Cardiac fibroblast (primary cell): Measurements from ENCODE around the gene ADAM30.

ENCODE experiments used
- DNase-seq, 2 donors: peaks; one replicate each; pipeline versions ENCODE4 v3.0.0 to v3.0.0-alpha.2; 2010; ENCODE audit warnings: low read depth in 2 of 2
- H3K4me3 ChIP-seq, 2 donors: replicated peaks in 1 of 2; 1 replicate in 1 of 2; 2 replicates in 1 of 2; pipeline ENCODE4 v1.5.1; 2011; ENCODE audit warnings: low read depth in 2 of 2, low read length in 2 of 2, mild to moderate bottlenecking in 2 of 2, moderate library complexity in 1 of 2
- TF ChIP-seq, protein P1 (sequence below): IDR thresholded peaks from one replicate; pipeline ENCODE4 v1.5.1; 2011; ENCODE audit warnings: low read depth, mild to moderate bottlenecking, low read length, inconsistent platforms

ADAM30 gene

DNA sequence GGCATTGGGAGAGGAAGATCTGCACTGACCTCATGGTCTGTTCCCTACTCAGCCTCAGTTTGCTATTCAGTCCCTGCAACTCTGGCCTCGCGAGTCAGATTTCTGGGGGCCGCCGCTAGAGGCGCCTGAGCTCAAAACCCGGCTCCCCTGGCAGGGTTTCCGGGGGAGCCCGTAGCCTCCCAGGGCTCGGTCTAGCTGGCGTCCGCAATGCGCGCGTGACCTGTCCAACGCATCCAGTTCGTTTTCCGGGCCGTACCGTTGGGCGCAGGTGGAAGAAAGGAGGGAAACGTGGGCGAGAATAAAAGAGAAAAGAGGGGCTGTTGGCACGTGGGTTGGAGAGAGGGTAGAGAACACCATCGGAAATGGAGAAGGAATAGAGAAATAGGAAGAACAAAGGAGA lies at the start of gene ADAM30:
ADAM30 (minus strand) TSS at position 213 of the 400 bp plus-strand sequence; CDS start at position 34, 179 bp downstream.
- TF ChIP-seq, protein P1, sequence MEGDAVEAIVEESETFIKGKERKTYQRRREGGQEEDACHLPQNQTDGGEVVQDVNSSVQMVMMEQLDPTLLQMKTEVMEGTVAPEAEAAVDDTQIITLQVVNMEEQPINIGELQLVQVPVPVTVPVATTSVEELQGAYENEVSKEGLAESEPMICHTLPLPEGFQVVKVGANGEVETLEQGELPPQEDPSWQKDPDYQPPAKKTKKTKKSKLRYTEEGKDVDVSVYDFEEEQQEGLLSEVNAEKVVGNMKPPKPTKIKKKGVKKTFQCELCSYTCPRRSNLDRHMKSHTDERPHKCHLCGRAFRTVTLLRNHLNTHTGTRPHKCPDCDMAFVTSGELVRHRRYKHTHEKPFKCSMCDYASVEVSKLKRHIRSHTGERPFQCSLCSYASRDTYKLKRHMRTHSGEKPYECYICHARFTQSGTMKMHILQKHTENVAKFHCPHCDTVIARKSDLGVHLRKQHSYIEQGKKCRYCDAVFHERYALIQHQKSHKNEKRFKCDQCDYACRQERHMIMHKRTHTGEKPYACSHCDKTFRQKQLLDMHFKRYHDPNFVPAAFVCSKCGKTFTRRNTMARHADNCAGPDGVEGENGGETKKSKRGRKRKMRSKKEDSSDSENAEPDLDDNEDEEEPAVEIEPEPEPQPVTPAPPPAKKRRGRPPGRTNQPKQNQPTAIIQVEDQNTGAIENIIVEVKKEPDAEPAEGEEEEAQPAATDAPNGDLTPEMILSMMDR = peak; percentile 36
- no peak within 1 kb of the TSS for H3K4me3 ChIP-seq
- no peak for DNase-seq

DNA sequence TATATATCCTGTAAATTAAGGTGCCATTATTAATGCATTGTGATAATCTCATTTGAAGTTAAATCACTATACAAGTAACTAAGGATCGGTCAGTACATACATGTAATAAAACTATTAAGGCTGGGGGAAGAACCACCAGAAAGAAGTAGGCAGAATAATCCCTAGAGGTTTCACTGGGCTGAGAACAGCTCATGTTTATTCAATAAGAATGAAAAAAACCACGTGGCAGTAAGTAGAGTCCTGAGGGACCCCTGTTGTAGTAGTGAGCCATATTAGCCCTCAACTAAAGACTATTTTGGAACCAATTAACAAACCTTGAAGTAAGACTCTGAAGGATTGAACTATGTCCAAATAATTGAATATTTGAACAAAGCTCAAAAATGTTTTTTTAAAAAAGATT lies 46.9 kb upstream of the ADAM30 start:
- peak in 1 of 2 donors; percentile 55 for DNase-seq
- H3K4me3 ChIP-seq = no peak overlapping the region
- TF ChIP-seq, protein P1 = no peak

DNA sequence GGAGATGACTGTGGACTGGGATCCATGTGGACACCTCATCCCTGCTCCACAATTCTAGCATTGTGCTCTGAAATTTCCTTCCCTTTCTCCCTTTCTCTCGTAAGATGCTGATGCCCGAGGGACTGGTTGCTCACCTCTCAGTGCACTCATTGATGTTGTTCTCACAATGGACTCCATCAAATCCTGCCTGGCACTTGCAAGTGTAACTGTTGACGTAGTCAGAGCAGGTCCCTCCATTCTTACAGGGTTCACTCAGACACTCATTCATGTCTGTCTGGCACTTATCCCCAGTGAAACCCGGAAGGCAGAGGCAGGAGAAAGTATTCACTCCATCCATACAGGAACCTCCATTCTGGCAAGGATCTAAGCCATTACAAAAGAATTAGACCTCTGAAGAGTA lies 45.1 kb upstream of the ADAM30 start:
- H3K4me3 ChIP-seq = no peak overlapping the region
- no peak for DNase-seq
- TF ChIP-seq, protein P1 = no peak

DNA sequence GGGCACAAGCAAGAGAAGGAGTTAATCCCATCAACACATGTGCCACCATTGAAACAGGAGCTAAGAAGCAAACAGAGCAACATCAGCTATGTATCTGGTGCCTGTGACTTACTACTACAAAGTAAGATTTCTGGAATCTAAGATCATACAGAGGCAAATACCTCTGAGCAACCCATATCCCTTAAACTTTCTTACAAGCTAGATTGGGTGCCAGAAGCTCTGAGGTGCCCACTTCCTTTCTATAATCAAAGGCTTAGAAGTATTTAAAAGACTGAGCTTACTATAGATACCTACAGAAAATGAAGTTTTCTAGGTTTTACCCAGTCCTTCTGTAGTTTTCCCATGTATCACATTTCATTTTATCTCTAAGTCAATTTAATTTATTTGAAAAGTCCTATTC lies 44.4 kb upstream of the ADAM30 start:
- H3K4me3 ChIP-seq = no peak overlapping the region
- DNase-seq = no peak
- TF ChIP-seq, protein P1 = no peak

DNA sequence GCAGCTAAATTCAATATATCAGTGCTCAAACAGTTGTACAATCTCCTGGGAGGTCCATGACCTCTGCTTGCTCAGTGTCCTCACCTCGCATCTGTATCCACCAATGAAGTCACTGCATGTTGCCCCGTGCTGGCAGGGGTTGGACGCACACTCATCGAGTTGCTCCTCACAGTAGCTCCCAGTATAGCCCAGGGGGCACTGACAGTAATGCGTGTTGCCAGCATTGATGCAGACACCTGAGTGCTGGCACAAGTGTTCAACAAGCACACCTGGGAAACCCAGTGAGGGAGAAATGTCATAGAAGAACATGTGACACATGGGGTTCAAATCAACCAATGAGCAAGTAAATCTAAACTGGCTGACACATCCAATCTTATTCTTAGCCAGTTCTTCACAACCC lies 40.9 kb upstream of the ADAM30 start:
- H3K4me3 ChIP-seq = no peak overlapping the region
- no peak for DNase-seq
- TF ChIP-seq, protein P1 = no peak

DNA sequence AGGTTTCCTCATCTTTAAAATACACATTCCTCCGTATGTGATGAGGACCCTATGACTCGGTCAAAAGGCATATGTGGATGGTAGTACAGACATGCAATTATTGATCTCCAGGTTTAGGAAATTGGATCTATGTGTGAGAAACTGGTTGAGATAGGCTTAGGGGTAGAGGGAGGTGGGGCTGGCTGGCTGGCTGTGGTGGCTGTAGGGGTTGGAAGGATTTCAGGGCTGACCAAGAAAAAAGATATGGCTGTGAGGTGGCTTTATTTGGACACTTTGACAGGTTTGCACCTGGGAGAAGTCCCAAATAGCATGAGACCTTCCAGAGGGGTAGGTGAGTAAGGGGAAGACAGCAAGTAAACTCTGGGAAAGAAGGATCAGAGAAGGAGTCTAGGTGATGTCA lies 39.6 kb upstream of the ADAM30 start:
- no peak for DNase-seq
- no peak overlapping the region for H3K4me3 ChIP-seq
- TF ChIP-seq, protein P1 = no peak

DNA sequence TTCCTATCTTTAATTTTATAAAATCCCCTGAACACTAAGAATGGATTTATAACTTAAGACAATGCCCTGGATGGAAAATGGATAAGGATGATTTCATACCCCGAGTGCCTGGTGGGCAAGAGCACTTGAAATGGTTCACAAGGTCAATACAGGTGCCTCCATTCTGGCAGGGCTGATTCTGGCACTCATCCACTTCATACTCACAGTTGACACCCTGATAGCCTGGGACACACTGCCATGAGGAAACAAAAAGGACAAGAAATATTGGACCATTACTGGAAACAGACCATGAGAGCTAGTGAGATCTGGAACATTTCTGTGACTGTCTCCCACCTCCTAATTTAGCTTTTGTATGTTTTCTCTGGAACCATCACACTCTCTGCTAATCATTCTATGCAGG lies 39.1 kb upstream of the ADAM30 start:
- TF ChIP-seq, protein P1 = no peak
- no peak overlapping the region for H3K4me3 ChIP-seq
- no peak for DNase-seq
